Measurements from ENCODE around the gene MTUS2.

MTUS2 gene

GRCh38 chr13:28953714-28954418, 133.7 kb downstream of the MTUS2 start:
- no peak overlapping the region for H3K27ac ChIP-seq (replicated peaks)
- no peak overlapping the region for H3K4me3 ChIP-seq (replicated peaks; ENCODE audit: insufficient read depth, low read length)
- TF ChIP-seq CTCF (IDR thresholded peaks at IDR 0.05; ENCODE audit: insufficient read depth, low read length) (no peak), GABPA (IDR thresholded peaks at IDR 0.05; ENCODE audit: low read depth) (no peak), REST (IDR thresholded peaks at IDR 0.05; ENCODE audit: insufficient replicate concordance, low read depth) (no peak), POLR2AphosphoS5 (IDR thresholded peaks at IDR 0.05; ENCODE audit: low read depth) (no peak), SPI1 (IDR thresholded peaks at IDR 0.05; ENCODE audit: borderline replicate concordance, low read depth) (no peak)
- peaks cover 3% of the 10 kb centered on the region for H3K27me3 ChIP-seq (ENCODE audit: insufficient read depth, poor library complexity, severe bottlenecking)
- no peak for DNase-seq (ENCODE audit: low read depth in 1 of 2, low spot score in 1 of 2)

- H3K4me3 ChIP-seq (replicated peaks; ENCODE audit: insufficient read depth, low read length), result no peak overlapping the region
- no peak overlapping the region for H3K27ac ChIP-seq (replicated peaks)
- peaks cover 3% of the 10 kb centered on the region for H3K27me3 ChIP-seq (ENCODE audit: insufficient read depth, poor library complexity, severe bottlenecking)
- DNase-seq (ENCODE audit: low read depth in 1 of 2, low spot score in 1 of 2), result no peak
- TF ChIP-seq SPI1 (IDR thresholded peaks at IDR 0.05; ENCODE audit: borderline replicate concordance, low read depth), result no peak
- TF ChIP-seq REST (IDR thresholded peaks at IDR 0.05; ENCODE audit: insufficient replicate concordance, low read depth), result no peak
- no peak for TF ChIP-seq CTCF (IDR thresholded peaks at IDR 0.05; ENCODE audit: insufficient read depth, low read length)
- no peak for TF ChIP-seq GABPA (IDR thresholded peaks at IDR 0.05; ENCODE audit: low read depth)
- TF ChIP-seq POLR2AphosphoS5 (IDR thresholded peaks at IDR 0.05; ENCODE audit: low read depth), result no peak
These were observed 134.2 kb downstream of the MTUS2 start for GRCh38 chr13:28954419-28954725.

- TF ChIP-seq GABPA (IDR thresholded peaks at IDR 0.05; ENCODE audit: low read depth) (no peak), POLR2AphosphoS5 (IDR thresholded peaks at IDR 0.05; ENCODE audit: low read depth) (no peak), REST (IDR thresholded peaks at IDR 0.05; ENCODE audit: insufficient replicate concordance, low read depth) (no peak), SPI1 (IDR thresholded peaks at IDR 0.05; ENCODE audit: borderline replicate concordance, low read depth) (no peak), CTCF (IDR thresholded peaks at IDR 0.05; ENCODE audit: insufficient read depth, low read length) (no peak)
- H3K4me3 ChIP-seq (replicated peaks; ENCODE audit: insufficient read depth, low read length), result no peak overlapping the region
- no peak overlapping the region for H3K27ac ChIP-seq (replicated peaks)
- peaks cover 3% of the 10 kb centered on the region for H3K27me3 ChIP-seq (ENCODE audit: insufficient read depth, poor library complexity, severe bottlenecking)
- no peak for DNase-seq (ENCODE audit: low read depth in 1 of 2, low spot score in 1 of 2)
These were observed 134.7 kb downstream of the MTUS2 start for GRCh38 chr13:28954810-28955209.

Data from HL-60 (cell line).